Cardiac fibroblast (primary cell): ENCODE measurements around the gene PLXNA4.

Experiments
- DNase-seq, 2 donors: peaks; one replicate each; pipeline versions ENCODE4 v3.0.0 to v3.0.0-alpha.2; 2010; ENCODE audit warnings: low read depth in 2 of 2
- H3K4me3 ChIP-seq, 2 donors: replicated peaks in 1 of 2; 1 replicate in 1 of 2; 2 replicates in 1 of 2; pipeline ENCODE4 v1.5.1; 2011; ENCODE audit warnings: low read depth in 2 of 2, low read length in 2 of 2, mild to moderate bottlenecking in 2 of 2, moderate library complexity in 1 of 2
- TF ChIP-seq, protein P1 (sequence below): IDR thresholded peaks from one replicate; pipeline ENCODE4 v1.5.1; 2011; ENCODE audit warnings: low read depth, mild to moderate bottlenecking, low read length, inconsistent platforms

The PLXNA4 gene

DNA sequence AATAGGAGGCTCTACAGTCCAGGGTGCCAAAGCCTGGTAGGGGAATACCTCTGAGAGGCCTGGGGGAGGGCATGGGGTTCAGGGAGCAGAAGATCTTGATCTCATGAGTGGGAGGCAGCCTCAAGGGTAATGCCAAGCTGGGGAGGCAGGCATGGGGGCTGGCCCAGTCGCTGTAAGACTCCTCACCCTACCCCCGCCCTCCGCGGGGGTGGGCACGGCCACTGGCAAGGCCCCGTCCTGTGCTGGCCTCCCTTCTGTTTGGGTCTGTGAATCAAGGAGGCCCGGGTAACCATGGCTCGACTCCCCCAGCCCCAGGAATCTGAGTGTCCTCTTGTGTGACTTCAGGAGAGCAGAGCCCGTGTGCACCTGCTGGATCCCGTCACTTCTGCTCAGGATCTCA, 473.9 kb downstream of the PLXNA4 start:
- TF ChIP-seq, protein P1, sequence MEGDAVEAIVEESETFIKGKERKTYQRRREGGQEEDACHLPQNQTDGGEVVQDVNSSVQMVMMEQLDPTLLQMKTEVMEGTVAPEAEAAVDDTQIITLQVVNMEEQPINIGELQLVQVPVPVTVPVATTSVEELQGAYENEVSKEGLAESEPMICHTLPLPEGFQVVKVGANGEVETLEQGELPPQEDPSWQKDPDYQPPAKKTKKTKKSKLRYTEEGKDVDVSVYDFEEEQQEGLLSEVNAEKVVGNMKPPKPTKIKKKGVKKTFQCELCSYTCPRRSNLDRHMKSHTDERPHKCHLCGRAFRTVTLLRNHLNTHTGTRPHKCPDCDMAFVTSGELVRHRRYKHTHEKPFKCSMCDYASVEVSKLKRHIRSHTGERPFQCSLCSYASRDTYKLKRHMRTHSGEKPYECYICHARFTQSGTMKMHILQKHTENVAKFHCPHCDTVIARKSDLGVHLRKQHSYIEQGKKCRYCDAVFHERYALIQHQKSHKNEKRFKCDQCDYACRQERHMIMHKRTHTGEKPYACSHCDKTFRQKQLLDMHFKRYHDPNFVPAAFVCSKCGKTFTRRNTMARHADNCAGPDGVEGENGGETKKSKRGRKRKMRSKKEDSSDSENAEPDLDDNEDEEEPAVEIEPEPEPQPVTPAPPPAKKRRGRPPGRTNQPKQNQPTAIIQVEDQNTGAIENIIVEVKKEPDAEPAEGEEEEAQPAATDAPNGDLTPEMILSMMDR = no peak
- DNase-seq = no peak
- H3K4me3 ChIP-seq = no peak overlapping the region

DNA sequence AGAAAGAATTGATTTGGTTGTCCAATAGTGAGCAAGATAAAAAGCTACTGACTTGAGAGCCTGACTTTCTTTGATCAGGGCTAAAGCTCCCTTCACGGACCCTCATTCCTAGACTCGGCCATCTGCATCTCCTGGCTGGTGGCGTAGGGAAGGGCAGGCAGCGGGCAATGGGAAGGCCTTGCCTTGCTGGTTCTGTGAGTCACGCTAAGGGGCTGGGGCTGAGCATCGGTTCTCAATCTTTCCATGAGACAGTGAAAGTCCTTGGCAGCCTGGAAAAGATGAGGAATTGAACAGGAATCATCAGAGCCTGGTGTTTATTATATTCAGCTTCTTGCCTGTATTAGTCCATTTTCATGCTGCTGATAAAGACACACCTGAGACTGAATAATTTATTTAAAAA, 475.3 kb downstream of the PLXNA4 start:
- no peak for DNase-seq
- no peak overlapping the region for H3K4me3 ChIP-seq
- TF ChIP-seq, protein P1 = no peak

DNA sequence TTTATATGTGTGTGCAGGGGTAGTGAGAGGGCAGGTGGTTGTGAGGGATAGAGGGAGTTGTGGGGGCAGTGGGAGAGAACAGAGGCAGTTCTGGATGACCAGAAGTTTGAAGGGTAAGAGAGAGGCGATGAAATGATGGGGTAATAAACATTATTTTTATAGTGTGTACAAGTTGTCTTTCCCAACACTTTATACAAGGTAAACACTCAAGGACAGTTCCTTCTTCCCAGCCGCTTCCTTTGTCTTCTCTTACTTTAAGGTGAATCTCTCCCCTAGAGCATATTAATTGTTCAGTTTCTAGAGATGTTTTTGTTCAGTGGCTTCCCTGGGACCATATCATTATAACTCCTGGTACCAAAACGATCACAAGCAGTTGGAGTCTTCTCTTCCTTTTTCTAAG, 475.8 kb downstream of the PLXNA4 start:
- DNase-seq = no peak
- TF ChIP-seq, protein P1 = no peak
- H3K4me3 ChIP-seq = no peak overlapping the region

DNA sequence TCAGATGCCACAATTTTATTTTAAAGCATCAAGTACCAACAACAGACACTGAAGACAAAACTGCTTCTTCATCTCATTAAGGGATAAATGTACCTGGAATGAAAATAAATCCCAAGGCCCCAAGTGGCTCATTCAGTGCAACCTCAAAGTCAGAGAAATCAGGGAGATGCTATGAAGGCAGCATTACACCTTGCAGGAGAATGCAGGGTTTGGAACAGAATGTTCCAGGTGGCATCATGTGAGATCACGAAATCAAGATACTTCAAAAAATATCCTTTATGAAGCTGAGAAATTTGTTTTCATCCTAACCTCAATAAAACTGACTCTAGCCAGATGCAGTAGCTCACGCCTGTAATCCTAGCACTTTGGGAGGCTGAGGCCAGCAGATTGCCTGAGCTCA, 477.1 kb downstream of the PLXNA4 start:
- TF ChIP-seq, protein P1 = no peak
- H3K4me3 ChIP-seq = no peak overlapping the region
- DNase-seq = no peak

DNA sequence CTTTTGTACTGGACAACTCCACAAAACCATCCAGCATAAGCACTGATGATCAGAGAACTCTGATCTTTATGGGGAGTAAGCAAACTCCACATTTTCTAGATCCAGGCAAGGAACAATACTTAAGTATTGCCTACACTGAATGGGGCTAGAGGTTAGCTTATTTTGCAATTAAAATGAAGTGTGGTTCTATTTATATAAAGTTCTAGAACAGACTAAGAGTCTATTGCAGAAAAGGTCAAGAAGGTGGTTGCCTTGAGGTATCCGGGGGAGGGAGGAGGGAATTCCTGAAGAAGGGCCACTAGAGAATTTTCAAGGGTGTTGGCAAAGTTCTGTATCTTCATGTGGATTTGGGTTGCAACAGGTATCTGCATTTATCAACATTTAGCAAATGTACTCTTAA, 477.9 kb downstream of the PLXNA4 start:
- no peak for DNase-seq
- TF ChIP-seq, protein P1 = no peak
- no peak overlapping the region for H3K4me3 ChIP-seq

DNA sequence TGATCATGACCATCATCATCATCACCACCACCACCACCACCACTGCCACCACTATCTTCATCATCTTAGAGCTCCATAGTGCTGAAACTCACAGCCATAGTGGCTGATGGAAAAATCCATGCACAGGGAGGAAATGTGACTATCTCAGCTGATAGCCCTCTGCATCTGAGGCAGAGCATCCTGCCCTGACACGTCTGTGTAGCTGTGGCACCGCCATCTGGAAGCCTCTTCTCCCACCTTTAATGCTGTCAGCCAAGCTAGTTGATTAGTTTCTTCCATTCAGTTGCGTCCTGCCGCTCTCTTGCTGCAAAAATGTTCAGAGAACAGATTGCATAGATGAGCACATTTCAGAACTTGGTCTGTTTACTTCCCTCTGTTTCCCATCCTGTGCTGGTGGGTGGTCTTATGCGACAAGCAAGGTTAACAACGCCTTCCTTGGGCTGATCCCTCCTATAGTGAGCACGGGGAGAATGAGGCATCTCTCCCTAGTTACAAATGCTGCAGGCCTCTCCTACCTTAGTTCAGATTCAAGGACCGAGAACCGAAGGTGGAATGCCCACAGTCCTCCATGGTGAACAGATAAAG, 478.6 kb downstream of the PLXNA4 start:
- H3K4me3 ChIP-seq = no peak overlapping the region
- TF ChIP-seq, protein P1 = no peak
- DNase-seq = no peak
